Measurements from ENCODE around the gene BORCS8. TPM values are rescaled to one million over a fixed set of nuclear protein-coding genes. Genes with fewer than 3 reads are reported as not detected.
A peak's percentile ranks its signal among the peaks of the same experiment; 100 is the strongest.
"Not testable (repeated sequence)": the region's sequence is repeated elsewhere in the genome, so short reads cannot be mapped to it uniquely, and the experiment has no call there.

The BORCS8 gene
- total RNA-seq, 1 donor from 2014 or later = 37.8 TPM

DNA sequence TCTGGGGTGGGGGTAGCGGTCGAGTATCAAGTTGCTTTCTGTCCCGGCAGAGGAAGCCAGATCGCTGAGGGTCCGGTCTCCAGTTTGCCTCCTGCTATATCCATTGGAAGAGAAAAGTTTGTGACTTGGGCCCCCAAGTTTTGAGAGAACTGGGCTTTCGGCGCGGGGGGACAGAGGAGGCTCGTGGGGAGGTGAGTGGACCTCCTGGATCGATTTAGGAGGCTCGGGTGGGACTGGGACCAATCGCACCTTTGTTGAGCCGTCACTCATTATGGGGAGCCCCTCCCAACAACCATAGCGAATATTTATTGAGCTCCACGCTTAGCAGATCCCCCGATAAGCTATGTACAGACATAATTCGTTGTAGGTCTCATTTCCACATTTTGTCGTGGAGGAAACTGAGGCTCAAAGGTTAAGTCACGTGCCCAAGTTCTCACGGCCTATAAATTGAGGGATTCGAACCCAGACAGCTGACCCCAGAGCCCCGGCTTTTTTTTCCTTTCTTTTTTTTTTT, 1.0 kb upstream of the BORCS8 start:
- H3K4me1 Mint-ChIP-seq (ENCODE audit: low read depth) = peaks cover 20% of the 10 kb centered on the region
- H3K36me3 Mint-ChIP-seq (ENCODE audit: low read depth) = peaks cover 8% of the 10 kb centered on the region

DNA sequence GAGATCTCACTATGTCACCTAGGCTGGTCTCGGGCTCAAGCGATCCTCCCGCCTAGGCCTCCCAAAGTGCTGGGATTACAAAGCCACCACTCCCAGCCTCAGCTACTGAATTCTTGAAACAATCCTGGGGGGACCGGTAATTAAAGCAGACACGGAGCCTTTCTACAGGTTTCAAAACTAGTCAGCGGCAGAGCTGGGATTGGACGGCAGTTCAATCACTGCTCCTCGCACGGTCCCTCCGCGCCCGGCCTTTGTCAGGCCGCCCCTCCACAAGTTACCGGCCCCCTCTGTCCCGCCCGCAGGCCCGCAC, 229 bp downstream of the BORCS8 start:
- DNase-seq (ENCODE audit: low spot score) = no peak
- Mint-ChIP-seq H3K9me3 (peaks cover 3% of the 10 kb centered on the region), H3K4me1 (ENCODE audit: low read depth) (peaks cover 20% of the 10 kb centered on the region), H3K27me3 (ENCODE audit: insufficient read depth) (no peaks in the 10 kb centered on the region), H3K27ac (peak overlapping the region; percentile 99), H3K36me3 (ENCODE audit: low read depth) (peaks cover 7% of the 10 kb centered on the region), H3K4me3 (peak overlapping the region; percentile 96)
- intact Hi-C loops (cut with micrococcal nuclease) = loop anchor here (1.0 to 5.0 kb wide), 14 partner anchors 12 to 669 kb away; partner anchors contain the start of genes ARMC6, COPE, DDX49 and ELL

More for the DNA sequence above, 1.0 kb upstream of the BORCS8 start:
- H3K9me3 Mint-ChIP-seq = no peaks in the 10 kb centered on the region
- peak overlapping the region; percentile 99 for H3K27ac Mint-ChIP-seq
- DNase-seq (ENCODE audit: low spot score) = no peak
- peak overlapping the region; percentile 96 for H3K4me3 Mint-ChIP-seq
- intact Hi-C loops (cut with micrococcal nuclease) = loop anchor here (1.0 to 5.0 kb wide), 14 partner anchors 10 to 671 kb away; partner anchors contain the start of genes ARMC6, COPE, DDX49 and ELL
- H3K27me3 Mint-ChIP-seq (ENCODE audit: insufficient read depth) = no peaks in the 10 kb centered on the region

DNA sequence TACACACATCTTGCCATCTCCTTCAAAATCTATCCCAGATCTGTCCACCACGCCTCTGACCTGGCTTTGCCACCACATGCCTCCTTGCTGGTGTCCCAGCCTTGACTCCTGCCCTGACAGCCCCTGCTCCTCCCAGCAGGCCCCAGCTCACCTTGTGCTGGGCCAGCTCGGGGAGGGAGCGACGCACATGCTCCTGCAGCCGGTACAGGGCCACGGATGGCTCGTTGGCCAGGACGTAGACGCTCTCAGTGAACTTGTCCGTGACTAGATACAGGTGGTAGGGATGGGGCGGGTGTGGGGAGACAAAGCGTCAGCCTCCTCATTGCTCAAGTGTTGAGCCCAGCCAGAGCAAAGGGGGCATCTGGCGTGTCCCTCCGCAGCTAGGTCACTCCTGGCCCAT, 5.2 kb downstream of the BORCS8 start:
- intact Hi-C loops (cut with micrococcal nuclease) = loop anchor here (1.0 to 2.0 kb wide), 2 partner anchors 134 to 174 kb away; partner anchors contain the start of genes MAU2 and SUGP1
- Mint-ChIP-seq H3K4me1 (ENCODE audit: low read depth) (peaks cover 6% of the 10 kb centered on the region), H3K27me3 (ENCODE audit: insufficient read depth) (no peaks in the 10 kb centered on the region), H3K27ac (no peak overlapping the region), H3K4me3 (no peak overlapping the region), H3K36me3 (ENCODE audit: low read depth) (peaks cover 19% of the 10 kb centered on the region), H3K9me3 (peaks cover 8% of the 10 kb centered on the region)
- no peak for DNase-seq (ENCODE audit: low spot score)

DNA sequence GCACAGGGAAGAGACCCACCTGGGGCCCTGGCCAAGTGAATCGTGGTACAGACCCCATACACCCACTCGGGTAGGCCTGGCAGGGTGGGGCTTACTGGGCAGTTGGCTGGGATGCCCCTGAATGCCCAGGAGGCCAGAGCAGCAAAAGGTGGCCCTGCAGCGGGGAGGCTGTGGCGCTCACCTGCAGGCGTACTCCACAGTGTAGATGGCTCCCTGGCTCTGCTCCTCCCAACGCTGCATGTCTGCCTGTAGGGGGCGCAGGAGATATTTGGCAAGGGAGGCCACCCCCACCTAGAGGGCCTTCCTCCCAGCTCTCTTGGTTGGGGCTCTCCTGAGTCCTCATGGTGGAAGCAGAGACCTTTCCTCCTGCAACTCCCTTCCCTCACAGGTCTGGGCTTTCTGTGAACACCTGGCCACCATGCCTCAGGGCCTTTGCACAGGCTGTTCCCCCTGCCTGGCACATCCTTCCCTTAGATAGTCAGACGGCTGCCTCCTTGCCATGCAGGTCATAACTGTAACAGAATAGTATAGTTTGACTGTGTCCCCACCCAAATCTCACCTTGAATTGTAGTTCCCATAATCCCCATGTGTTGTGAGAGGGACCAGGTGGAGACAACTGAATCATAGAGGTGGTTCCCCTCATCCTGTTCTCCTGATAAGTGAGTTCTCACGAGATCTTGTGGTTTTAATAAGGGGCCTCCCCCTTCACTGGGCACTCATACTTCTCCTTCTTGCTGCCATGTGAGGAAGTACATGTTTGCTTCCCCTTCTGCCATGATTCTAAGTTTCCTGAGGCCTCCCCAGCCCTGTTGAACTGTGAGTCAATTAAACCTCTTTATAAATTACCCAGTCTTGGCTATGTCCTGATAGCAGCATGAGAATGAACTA, 5.9 kb downstream of the BORCS8 start:
- H3K9me3 Mint-ChIP-seq = peaks cover 8% of the 10 kb centered on the region
- H3K4me1 Mint-ChIP-seq (ENCODE audit: low read depth) = peaks cover 6% of the 10 kb centered on the region
- intact Hi-C loops (cut with micrococcal nuclease) = loop anchor here (1.0 to 2.0 kb wide), 2 partner anchors 134 to 175 kb away; partner anchors contain the start of genes MAU2 and SUGP1
- DNase-seq (ENCODE audit: low spot score) = peak; percentile 32
- H3K27ac Mint-ChIP-seq = no peak overlapping the region
- H3K36me3 Mint-ChIP-seq (ENCODE audit: low read depth) = peaks cover 22% of the 10 kb centered on the region
- H3K4me3 Mint-ChIP-seq = no peak overlapping the region
- H3K27me3 Mint-ChIP-seq (ENCODE audit: insufficient read depth) = no peaks in the 10 kb centered on the region

DNA sequence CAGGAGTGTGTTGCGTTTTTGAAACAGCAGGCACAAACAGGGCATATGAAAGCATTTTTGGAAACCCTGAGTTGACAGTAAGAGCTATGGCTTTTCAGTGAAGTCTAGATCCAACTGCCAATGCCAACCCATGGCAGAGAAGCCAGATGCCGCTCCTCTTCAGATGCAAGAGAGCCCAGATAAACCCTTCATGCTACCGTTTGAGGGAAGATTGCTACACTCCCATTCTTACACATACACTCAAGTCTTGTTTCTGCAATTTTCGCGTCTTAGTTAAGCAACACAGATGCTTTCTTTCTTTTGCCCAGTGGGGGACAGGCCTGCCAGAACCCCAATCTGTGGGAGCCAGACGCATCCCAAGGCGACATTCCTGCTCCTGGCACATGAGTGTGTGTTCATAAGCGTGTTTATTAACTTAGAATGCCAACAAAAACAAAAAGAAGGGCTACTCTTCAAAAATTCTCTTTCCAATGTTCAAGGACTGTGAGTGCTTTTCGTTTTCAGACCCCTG, 10.4 kb downstream of the BORCS8 start:
- no peak overlapping the region for H3K27ac Mint-ChIP-seq
- H3K36me3 Mint-ChIP-seq (ENCODE audit: low read depth) = peaks cover 22% of the 10 kb centered on the region
- peaks cover 6% of the 10 kb centered on the region for H3K4me1 Mint-ChIP-seq (ENCODE audit: low read depth)
- DNase-seq (ENCODE audit: low spot score) = no peak
- peaks cover 3% of the 10 kb centered on the region for H3K9me3 Mint-ChIP-seq
- intact Hi-C loops (cut with micrococcal nuclease) = no loop called here
- H3K27me3 Mint-ChIP-seq (ENCODE audit: insufficient read depth) = no peaks in the 10 kb centered on the region
- H3K4me3 Mint-ChIP-seq = no peak overlapping the region

DNA sequence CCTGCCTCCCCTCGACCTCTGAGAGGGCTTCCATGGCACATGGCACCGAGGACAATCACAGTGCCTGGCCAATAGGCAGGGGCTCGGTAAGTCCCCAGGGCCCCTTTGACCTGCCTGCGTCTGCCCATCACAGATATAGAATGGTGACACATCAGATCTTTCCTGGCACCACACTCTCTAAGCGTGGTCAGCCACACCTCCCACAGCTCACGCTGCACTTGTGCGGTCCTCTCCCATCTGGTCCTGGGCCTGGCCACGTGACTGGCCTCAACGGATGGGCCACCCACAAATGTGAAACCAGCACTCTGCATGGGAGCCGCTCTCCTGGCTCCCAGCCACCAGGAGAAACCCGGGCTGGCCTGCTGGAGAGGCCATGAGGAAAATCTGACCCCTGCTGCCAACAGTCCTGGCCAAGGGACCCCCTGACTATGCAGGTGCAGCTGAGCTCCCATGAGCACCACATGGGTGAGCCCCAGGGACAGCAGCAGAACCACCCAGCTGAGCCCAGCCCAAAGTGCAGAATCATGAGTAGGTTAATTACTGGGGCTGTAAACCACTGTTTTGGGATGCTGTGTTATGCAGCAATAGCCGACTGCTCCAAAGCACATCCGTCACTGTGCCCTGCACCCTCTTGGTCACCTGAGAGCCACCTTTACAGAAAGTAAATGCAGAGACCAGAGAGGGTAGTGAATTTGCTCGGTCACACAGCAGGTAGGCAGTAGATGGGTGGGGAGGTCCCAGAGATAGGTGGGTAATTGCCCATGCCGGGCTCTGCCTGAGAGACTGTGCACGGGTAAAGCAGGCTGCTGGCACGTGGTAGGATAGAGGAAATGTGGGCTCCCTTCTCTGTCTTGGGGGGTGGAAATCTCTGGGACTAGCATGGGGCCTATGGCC, 12.2 kb downstream of the BORCS8 start:
- Mint-ChIP-seq H3K4me3 (no peak overlapping the region), H3K36me3 (ENCODE audit: low read depth) (peaks cover 16% of the 10 kb centered on the region), H3K4me1 (ENCODE audit: low read depth) (no peaks in the 10 kb centered on the region), H3K27ac (no peak overlapping the region), H3K9me3 (no peaks in the 10 kb centered on the region), H3K27me3 (ENCODE audit: insufficient read depth) (no peaks in the 10 kb centered on the region)
- intact Hi-C loops (cut with micrococcal nuclease) = no loop called here
- no peak for DNase-seq (ENCODE audit: low spot score)

DNA sequence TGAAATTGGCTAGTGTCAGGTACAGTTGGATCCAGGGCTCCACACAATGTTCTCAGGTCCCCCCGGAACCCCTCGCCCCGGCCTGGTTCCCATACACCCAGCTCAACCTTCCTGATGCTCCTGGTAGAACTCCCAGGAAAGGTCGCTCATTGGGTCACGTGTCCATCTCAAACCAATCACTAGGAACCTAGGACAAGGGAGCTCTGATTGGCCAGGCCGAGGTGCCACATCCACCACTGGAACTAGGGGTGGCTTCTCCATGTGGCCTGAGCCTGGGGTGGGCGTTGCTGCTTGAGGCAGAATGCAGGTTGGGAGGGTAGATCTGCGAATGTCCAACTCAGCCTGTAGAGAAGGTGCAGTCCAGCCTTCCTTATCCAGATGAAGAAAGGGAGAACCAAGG, 15.0 kb downstream of the BORCS8 start:
- Mint-ChIP-seq H3K9me3 (no peaks in the 10 kb centered on the region), H3K27me3 (ENCODE audit: insufficient read depth) (no peaks in the 10 kb centered on the region), H3K27ac (no peak overlapping the region), H3K4me3 (no peak overlapping the region), H3K36me3 (ENCODE audit: low read depth) (peaks cover 10% of the 10 kb centered on the region), H3K4me1 (ENCODE audit: low read depth) (no peaks in the 10 kb centered on the region)
- intact Hi-C loops (cut with micrococcal nuclease) = no loop called here
- DNase-seq (ENCODE audit: low spot score) = no peak

DNA sequence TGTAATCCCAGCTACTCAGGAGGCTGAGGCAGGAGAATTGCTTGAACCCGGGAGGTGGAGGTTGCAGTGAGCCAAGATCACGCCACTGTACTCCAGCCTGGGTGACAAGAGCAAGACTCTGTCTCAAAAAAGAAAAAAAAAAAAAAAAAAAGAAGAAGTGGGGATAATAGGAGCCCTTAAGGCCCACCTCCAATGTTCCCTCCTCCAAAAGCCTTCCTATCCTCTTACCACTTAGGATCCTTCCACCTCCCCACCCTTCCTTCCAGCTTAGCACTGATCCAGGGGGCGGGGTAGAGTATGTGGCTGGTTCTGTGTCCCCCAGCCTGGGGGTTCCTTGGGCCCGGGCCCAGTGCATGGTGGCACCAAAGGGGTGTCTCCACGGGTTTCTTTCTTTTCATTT, 18.7 kb downstream of the BORCS8 start:
- peaks cover 16% of the 10 kb centered on the region for H3K4me1 Mint-ChIP-seq (ENCODE audit: low read depth)
- intact Hi-C loops (cut with micrococcal nuclease); H3K27me3 Mint-ChIP-seq (ENCODE audit: insufficient read depth); H3K9me3 Mint-ChIP-seq; H3K27ac Mint-ChIP-seq; DNase-seq (ENCODE audit: low spot score); H3K36me3 Mint-ChIP-seq (ENCODE audit: low read depth); H3K4me3 Mint-ChIP-seq: not testable (repeated sequence)

DNA sequence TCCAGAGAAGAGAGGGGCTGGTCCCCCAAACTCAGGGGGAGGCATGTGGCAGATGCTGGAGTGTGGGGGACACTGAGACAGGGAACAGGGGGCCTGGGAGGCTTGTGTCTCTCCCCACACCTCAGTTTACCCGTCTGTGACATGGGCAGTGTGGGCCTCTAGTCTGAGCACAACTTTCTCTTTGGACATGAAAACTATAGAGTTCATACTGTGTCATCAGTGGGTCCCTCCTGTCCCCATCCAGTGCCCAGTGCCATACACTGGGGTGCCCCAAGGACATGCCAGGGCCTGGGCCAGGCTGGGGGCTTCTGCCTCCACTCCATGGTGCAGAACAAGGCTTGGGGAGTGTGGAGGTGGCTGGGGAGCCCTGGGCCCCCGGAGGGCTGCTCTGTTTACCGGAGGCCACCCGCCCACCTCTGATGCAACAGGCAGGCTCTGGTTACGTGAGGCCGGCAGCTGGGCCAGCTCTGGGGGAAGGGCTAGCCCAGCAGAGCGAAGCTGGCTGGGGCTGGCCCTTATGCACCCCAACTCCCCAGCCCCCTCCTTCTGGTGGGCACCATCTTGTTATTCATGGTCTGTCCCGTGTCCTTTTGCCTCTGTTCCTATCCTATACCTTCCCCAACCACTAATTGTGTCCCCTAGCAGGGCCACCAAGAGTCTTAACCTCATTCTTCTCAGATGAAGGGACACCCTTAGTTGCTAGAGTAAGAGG, 20.0 kb downstream of the BORCS8 start:
- no peak overlapping the region for H3K4me3 Mint-ChIP-seq
- peaks cover 3% of the 10 kb centered on the region for H3K27me3 Mint-ChIP-seq (ENCODE audit: insufficient read depth)
- no peak overlapping the region for H3K27ac Mint-ChIP-seq
- peaks cover 16% of the 10 kb centered on the region for H3K4me1 Mint-ChIP-seq (ENCODE audit: low read depth)
- no peaks in the 10 kb centered on the region for H3K9me3 Mint-ChIP-seq
- peaks cover 3% of the 10 kb centered on the region for H3K36me3 Mint-ChIP-seq (ENCODE audit: low read depth)
- no peak for DNase-seq (ENCODE audit: low spot score)
- intact Hi-C loops (cut with micrococcal nuclease) = no loop called here

DNA sequence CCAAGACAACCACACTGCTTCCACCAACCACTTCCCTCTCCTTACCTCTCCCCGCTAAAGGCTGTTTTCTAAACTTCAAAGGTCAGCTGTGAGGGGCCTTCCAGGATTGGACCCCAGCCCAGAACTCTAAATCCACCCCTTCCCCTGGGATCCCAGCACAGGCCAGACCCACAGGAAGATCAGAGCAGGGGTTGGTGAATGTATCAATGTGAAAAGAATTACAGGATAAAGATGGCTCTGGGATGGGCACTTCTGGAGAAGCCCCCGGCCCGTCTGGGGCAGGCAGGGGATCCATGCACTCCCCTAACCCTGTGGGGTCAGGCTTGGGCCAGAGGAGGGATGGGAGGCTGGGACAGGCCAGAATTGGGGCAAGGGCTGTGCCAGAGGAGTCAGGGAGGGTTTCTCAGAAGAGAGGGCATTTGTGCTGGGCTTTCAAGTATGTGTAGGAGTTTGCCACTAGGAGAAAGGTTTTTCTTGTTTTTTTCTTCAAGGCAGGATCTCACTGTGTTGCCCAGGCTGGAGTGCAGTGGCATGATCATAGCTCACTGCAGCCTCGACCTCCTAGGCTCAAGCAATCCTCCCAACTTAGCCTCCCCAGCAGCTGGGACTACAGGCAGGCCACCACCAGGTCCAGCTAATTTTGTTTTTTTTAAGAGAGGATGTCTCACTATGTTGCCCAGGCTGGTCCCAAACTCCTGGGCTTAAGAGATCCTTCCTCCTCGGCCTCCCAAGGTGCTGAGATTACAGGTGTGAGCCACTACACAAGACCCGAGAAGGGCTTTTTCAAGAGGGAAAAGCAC, 20.9 kb downstream of the BORCS8 start:
- Mint-ChIP-seq H3K9me3 (no peaks in the 10 kb centered on the region), H3K36me3 (ENCODE audit: low read depth) (peaks cover 3% of the 10 kb centered on the region), H3K27ac (no peak overlapping the region), H3K4me1 (ENCODE audit: low read depth) (peaks cover 16% of the 10 kb centered on the region), H3K4me3 (no peak overlapping the region), H3K27me3 (ENCODE audit: insufficient read depth) (peaks cover 3% of the 10 kb centered on the region)
- DNase-seq (ENCODE audit: low spot score) = no peak
- intact Hi-C loops (cut with micrococcal nuclease) = loop anchor here (1.0 kb wide), 2 partner anchors 32 to 33 kb away; partner anchors contain the start of genes NR2C2AP and TMEM161A

DNA sequence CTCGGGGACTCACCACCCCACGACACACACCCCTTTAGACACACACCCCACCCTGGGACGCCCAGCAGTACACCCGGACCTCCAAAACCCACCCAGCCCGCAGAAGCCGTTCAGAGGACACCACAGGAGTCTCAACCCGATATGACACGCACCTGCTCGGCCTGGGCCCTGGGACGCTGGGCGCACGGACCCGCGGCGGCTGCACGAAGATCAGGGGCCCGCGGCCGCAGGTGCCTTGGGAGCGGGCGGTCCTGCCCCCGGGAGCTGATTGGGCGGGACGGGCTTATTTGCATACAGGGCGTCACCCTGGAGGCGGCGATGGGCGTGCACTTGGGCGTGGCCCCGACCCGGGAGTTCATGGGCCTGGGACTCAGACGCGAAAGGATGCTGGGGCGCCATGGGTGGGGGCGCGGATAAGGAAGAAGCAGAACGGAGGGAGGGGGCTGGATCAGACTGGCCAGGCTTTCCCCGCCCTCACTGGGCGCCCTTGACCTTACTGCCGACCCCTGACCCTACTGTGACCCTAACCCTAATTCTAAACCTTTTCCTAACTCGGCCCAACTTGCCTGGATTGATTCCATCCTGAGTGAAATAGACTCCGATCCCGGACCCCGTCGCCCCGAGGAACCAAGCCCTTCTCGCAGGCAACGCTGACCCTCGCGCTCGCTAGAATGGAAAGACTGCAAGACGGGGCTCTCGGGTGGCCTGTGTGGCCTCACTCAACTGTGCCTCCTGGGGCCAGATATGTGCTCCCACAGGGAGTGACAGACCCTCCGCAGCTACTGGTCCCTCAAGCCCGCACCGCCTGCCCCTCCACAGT, 21.7 kb downstream of the BORCS8 start, which contains the start of gene MEF2B:
Gene MEF2B (minus strand): TSS at position 211 of the 820 bp plus-strand sequence. CDS start 19,528 bp downstream, outside the sequence.
- Mint-ChIP-seq H3K9me3 (no peaks in the 10 kb centered on the region), H3K27me3 (ENCODE audit: insufficient read depth) (peaks cover 3% of the 10 kb centered on the region), H3K4me3 (peak within 1 kb of the TSS; percentile 47), H3K4me1 (ENCODE audit: low read depth) (peaks cover 16% of the 10 kb centered on the region), H3K36me3 (ENCODE audit: low read depth) (peaks cover 3% of the 10 kb centered on the region), H3K27ac (no peak within 1 kb of the TSS)
- peak; percentile 72 for DNase-seq (ENCODE audit: low spot score)
- intact Hi-C loops (cut with micrococcal nuclease) = loop anchor here (1.0 kb wide), 2 partner anchors 32 to 33 kb away; partner anchors contain the start of genes NR2C2AP and TMEM161A

All from activated T-helper 1 cell treated with anti-CD3 and anti-CD28 coated beads, Interleukin-12 subunit alpha, Interleukin-12 subunit beta, Interleukin-2, Interleukin-4 antibody, amounts not matched to agents 30 ng/mL and 10 ng/mL and 1 ng/mL, durations not matched to agents 14 hours and 24 hours and 36 hours (primary cell).